GM21515 (cell line): ENCODE data around the gene RIT1.
"Not testable (repeated sequence)": the region's sequence is repeated elsewhere in the genome, so short reads cannot be mapped to it uniquely, and the experiment has no call there.

Experiments used
- ATAC-seq: cut with Tn5 transposase; IDR thresholded peaks from one replicate; pipeline ENCODE4 v1.9.1; 2021; ENCODE audit not compliant: unreplicated experiment

Gene RIT1

GRCh38 chr1:155934097-155934935 lies 23.2 kb upstream of the RIT1 start, which contains the start of gene KHDC4:
Gene KHDC4, minus strand, starts transcription at chr1:155934413. Its CDS starts 40 bp downstream, at chr1:155934373.
- ATAC-seq = peak; percentile 88

GRCh38 chr1:155933591-155934096 lies 22.5 kb upstream of the RIT1 start:
- ATAC-seq = no peak

- ATAC-seq = no peak
Measured at GRCh38 chr1:155932487-155932886, 21.3 kb upstream of the RIT1 start.

- ATAC-seq = no peak
Measured at GRCh38 chr1:155932081-155932480, 20.9 kb upstream of the RIT1 start.

GRCh38 chr1:155931332-155932038 lies 20.3 kb upstream of the RIT1 start:
- ATAC-seq = no peak

- ATAC-seq = not testable (repeated sequence)
Measured at GRCh38 chr1:155930725-155931124, 19.6 kb upstream of the RIT1 start.

GRCh38 chr1:155929057-155929456 lies 17.9 kb upstream of the RIT1 start:
- no peak for ATAC-seq

GRCh38 chr1:155925506-155925905 lies 14.4 kb upstream of the RIT1 start:
- no peak for ATAC-seq

- ATAC-seq = no peak
Measured at GRCh38 chr1:155920717-155921116, 9.6 kb upstream of the RIT1 start.

GRCh38 chr1:155919801-155920200 lies 8.7 kb upstream of the RIT1 start:
- ATAC-seq = no peak

- no peak for ATAC-seq
Measured at GRCh38 chr1:155918660-155919059, 7.5 kb upstream of the RIT1 start.

- no peak for ATAC-seq
Measured at GRCh38 chr1:155913969-155914757, 3.0 kb upstream of the RIT1 start.

GRCh38 chr1:155912056-155912536 lies 947 bp upstream of the RIT1 start:
- ATAC-seq = no peak

GRCh38 chr1:155910621-155911121 lies 478 bp downstream of the RIT1 start:
- no peak for ATAC-seq

- no peak for ATAC-seq
Measured at GRCh38 chr1:155909894-155910293, 1.3 kb downstream of the RIT1 start.

GRCh38 chr1:155904261-155904660 lies 6.9 kb downstream of the RIT1 start:
- ATAC-seq = no peak

GRCh38 chr1:155900161-155900560 lies 11.0 kb downstream of the RIT1 start:
- no peak for ATAC-seq

- ATAC-seq = no peak
Measured at GRCh38 chr1:155899683-155900082, 11.5 kb downstream of the RIT1 start.

GRCh38 chr1:155898888-155899287 lies 12.3 kb downstream of the RIT1 start:
- no peak for ATAC-seq

- no peak for ATAC-seq
Measured at GRCh38 chr1:155897746-155898145, 13.4 kb downstream of the RIT1 start.

- not testable (repeated sequence) for ATAC-seq
Measured at GRCh38 chr1:155896476-155896875, 14.7 kb downstream of the RIT1 start.
